HUES64 (cell line): ENCODE data around the gene ATP6V0C.

Source experiments
- H3K27ac ChIP-seq: 2 replicates; pipeline ENCODE4 v1.7.0; 2013; ENCODE audit warnings: low read depth, low read length, inconsistent platforms
- H3K27me3 ChIP-seq: 2 replicates; pipeline ENCODE4 v1.6.1; 2013; ENCODE audit warnings: mild to moderate bottlenecking, low read length; ENCODE audit not compliant: insufficient read depth
- H3K36me3 ChIP-seq: 2 replicates; pipeline ENCODE4 v1.6.1; 2013; ENCODE audit warnings: mild to moderate bottlenecking, low read length; ENCODE audit not compliant: insufficient read depth
- H3K4me1 ChIP-seq: 2 replicates; pipeline ENCODE4 v1.6.1; 2013; ENCODE audit warnings: mild to moderate bottlenecking, low read length, moderate library complexity; ENCODE audit not compliant: insufficient read depth
- H3K4me3 ChIP-seq: 2 replicates; pipeline ENCODE4 v1.5.1; 2013; ENCODE audit warnings: mild to moderate bottlenecking, low read length, moderate library complexity
- H3K9ac ChIP-seq: 2 replicates; pipeline ENCODE4 v1.6.1; 2013; ENCODE audit warnings: mild to moderate bottlenecking, low read depth, low read length
- H3K9me3 ChIP-seq: 2 replicates; pipeline ENCODE4 v1.6.1; 2013; ENCODE audit warnings: low read depth, low read length; ENCODE audit not compliant: insufficient read depth
- WGBS: fragments of 150-250, 120-280 bp; methylation state at CpG from one replicate; pipeline ENCODE4 v1.1.7; 2013; ENCODE audit warnings: missing lambda C conversion rate; 5-methylcytosine and 5-hydroxymethylcytosine counted together

Gene ATP6V0C

GRCh38 chr16:2516391-2517240 lies 2.9 kb downstream of the ATP6V0C start:
- peaks cover 25% of the 10 kb centered on the region; the same call in 1 of the 2 replicates for H3K4me1 ChIP-seq
- H3K4me3 ChIP-seq: no peak overlapping the region
- 0 out of 2 replicates have a peak, but pooled peaks cover 3% of the 10 kb centered on the region for H3K36me3 ChIP-seq
- 89% methylated on average over 11 of the region's 11 CpGs for WGBS
- H3K27ac ChIP-seq: no peak overlapping the region
- no peaks in the 10 kb centered on the region for H3K27me3 ChIP-seq
- H3K9ac ChIP-seq: 0 out of 2 replicates have a peak overlapping the region, but pooled peaks have one; percentile 14
- H3K9me3 ChIP-seq: no peaks in the 10 kb centered on the region

GRCh38 chr16:2517954-2518605 lies 4.3 kb downstream of the ATP6V0C start:
- H3K9ac ChIP-seq: no peak overlapping the region
- H3K4me1 ChIP-seq: peaks cover 16% of the 10 kb centered on the region; the same call in 1 of the 2 replicates
- peaks cover 9% of the 10 kb centered on the region for H3K36me3 ChIP-seq
- H3K27ac ChIP-seq: no peak overlapping the region
- no peak overlapping the region for H3K4me3 ChIP-seq
- H3K27me3 ChIP-seq: no peaks in the 10 kb centered on the region
- WGBS: 93% methylated on average over 12 of the region's 12 CpGs
- H3K9me3 ChIP-seq: no peaks in the 10 kb centered on the region

GRCh38 chr16:2518823-2519710 lies 5.3 kb downstream of the ATP6V0C start:
- Histone ChIP-seq H3K36me3 (peaks cover 19% of the 10 kb centered on the region), H3K27ac (no peak overlapping the region; the same call in 1 of the 2 replicates), H3K9ac (no peak overlapping the region), H3K27me3 (no peaks in the 10 kb centered on the region), H3K9me3 (no peaks in the 10 kb centered on the region), H3K4me1 (peaks cover 16% of the 10 kb centered on the region; the same call in 1 of the 2 replicates), H3K4me3 (no peak overlapping the region)
- WGBS: 93% methylated on average over 39 of the region's 39 CpGs

DNA sequence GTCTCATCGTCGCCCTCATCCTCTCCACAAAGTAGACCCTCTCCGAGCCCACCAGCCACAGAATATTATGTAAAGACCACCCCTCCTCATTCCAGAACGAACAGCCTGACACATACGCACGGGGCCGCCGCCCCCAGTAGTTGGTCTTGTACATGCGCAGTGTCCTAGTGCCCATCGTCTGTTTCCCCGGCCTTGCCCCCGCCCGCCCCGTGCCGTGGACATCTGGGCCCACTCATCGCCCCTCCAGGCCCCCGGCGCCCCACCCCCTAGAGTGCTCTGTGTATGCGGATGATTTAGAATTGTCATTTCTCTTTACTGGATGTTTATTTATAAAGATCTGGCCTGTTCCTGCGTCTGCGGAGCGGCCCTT lies 5.9 kb downstream of the ATP6V0C start:
- peak overlapping the region; percentile 70 for H3K4me3 ChIP-seq
- peaks cover 25% of the 10 kb centered on the region for H3K36me3 ChIP-seq
- 81% methylated on average over 22 of the region's 22 CpGs for WGBS
- H3K27ac ChIP-seq: peak overlapping the region; percentile 45; the same call in 1 of the 2 replicates
- no peaks in the 10 kb centered on the region for H3K9me3 ChIP-seq
- no peaks in the 10 kb centered on the region for H3K27me3 ChIP-seq
- H3K9ac ChIP-seq: no peak overlapping the region
- peaks cover 16% of the 10 kb centered on the region; the same call in 1 of the 2 replicates for H3K4me1 ChIP-seq

DNA sequence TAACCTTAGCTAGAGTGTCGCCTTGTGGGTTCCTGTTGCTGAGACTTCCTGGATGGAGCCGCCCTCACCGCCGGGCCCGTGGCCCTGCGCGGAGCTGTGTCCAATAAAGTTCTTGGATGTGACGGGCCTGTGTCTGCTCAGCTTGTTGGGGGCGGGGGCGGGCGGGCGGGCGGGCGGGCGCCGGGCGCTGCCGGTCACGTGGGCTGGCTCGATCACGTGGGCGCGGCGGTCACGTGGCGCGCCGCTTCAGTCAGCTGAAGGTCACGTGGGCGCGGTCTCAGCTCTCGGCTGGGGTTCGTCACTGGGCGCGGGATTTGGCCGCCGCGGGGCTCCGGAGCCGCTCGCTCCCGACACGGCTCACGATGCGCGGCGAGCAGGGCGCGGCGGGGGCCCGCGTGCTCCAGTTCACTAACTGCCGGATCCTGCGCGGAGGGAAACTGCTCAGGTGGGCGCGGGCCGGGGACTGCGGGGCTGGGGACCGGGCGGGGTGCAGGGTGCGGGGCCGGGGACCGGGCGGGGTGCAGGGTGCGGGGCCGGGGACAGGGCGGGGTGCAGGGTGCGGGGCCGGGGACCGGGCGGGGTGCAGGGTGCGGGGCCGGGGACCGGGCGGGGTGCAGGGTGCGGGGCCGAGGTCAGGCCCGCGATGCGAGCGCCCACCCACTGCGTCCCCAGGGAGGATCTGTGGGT lies 6.5 kb downstream of the ATP6V0C start, which contains the start of gene AMDHD2:
TSS of gene AMDHD2 (plus strand) at position 275 of the 687 bp plus-strand sequence. CDS start at position 363, 88 bp downstream.
- WGBS: under 1% methylated on average over 81 of the region's 83 CpGs
- no peaks in the 10 kb centered on the region for H3K27me3 ChIP-seq
- peak within 1 kb of the TSS; percentile 88 for H3K9ac ChIP-seq
- H3K9me3 ChIP-seq: no peaks in the 10 kb centered on the region
- H3K4me3 ChIP-seq: peak within 1 kb of the TSS; percentile 70
- peaks cover 30% of the 10 kb centered on the region for H3K36me3 ChIP-seq
- peak within 1 kb of the TSS; percentile 62; the same call in 1 of the 2 replicates for H3K27ac ChIP-seq
- H3K4me1 ChIP-seq: peaks cover 11% of the 10 kb centered on the region; the same call in 1 of the 2 replicates

- Histone ChIP-seq H3K4me3 (peak overlapping the region; percentile 70), H3K9me3 (no peaks in the 10 kb centered on the region), H3K36me3 (peaks cover 30% of the 10 kb centered on the region), H3K4me1 (peaks cover 4% of the 10 kb centered on the region; the same call in 1 of the 2 replicates), H3K27me3 (no peaks in the 10 kb centered on the region), H3K27ac (no peak overlapping the region), H3K9ac (peak overlapping the region; percentile 88)
- 20% methylated on average over 41 of the region's 41 CpGs for WGBS
These were observed 7.2 kb downstream of the ATP6V0C start for GRCh38 chr16:2520784-2521531.

GRCh38 chr16:2523801-2524231 lies 10.1 kb downstream of the ATP6V0C start:
- H3K36me3 ChIP-seq: peaks cover 55% of the 10 kb centered on the region
- H3K27ac ChIP-seq: no peak overlapping the region
- no peaks in the 10 kb centered on the region for H3K9me3 ChIP-seq
- WGBS: 93% methylated on average over 6 of the region's 6 CpGs
- H3K9ac ChIP-seq: no peak overlapping the region
- H3K4me1 ChIP-seq: no peaks in the 10 kb centered on the region
- no peaks in the 10 kb centered on the region for H3K27me3 ChIP-seq
- H3K4me3 ChIP-seq: no peak overlapping the region

GRCh38 chr16:2524339-2524938 lies 10.7 kb downstream of the ATP6V0C start:
- 91% methylated on average over 9 of the region's 9 CpGs for WGBS
- no peak overlapping the region for H3K9ac ChIP-seq
- peaks cover 57% of the 10 kb centered on the region for H3K36me3 ChIP-seq
- no peaks in the 10 kb centered on the region for H3K4me1 ChIP-seq
- H3K9me3 ChIP-seq: no peaks in the 10 kb centered on the region
- no peaks in the 10 kb centered on the region for H3K27me3 ChIP-seq
- H3K4me3 ChIP-seq: no peak overlapping the region
- no peak overlapping the region for H3K27ac ChIP-seq

GRCh38 chr16:2526135-2526534 lies 12.4 kb downstream of the ATP6V0C start:
- Histone ChIP-seq H3K27me3 (no peaks in the 10 kb centered on the region), H3K9me3 (no peaks in the 10 kb centered on the region), H3K36me3 (peaks cover 57% of the 10 kb centered on the region), H3K4me3 (no peak overlapping the region), H3K27ac (no peak overlapping the region), H3K4me1 (peaks cover 3% of the 10 kb centered on the region), H3K9ac (no peak overlapping the region)
- 95% methylated on average over 8 of the region's 8 CpGs for WGBS
